WTC11 (cell line): Measurements from ENCODE around the gene TFAP2D. TPM values are rescaled to one million over a fixed set of nuclear protein-coding genes. Genes with fewer than 3 reads are reported as not detected.

Source experiments
- ATAC-seq: fragments of 200-7000 bp; cut with Tn5 transposase; 2 replicates; pipeline ENCODE4 v1.10.0; 2021; ENCODE audit warnings: mild to moderate bottlenecking, moderate library complexity
- CTCF ChIA-PET: fragments of 300-600 bp; sonication (Branson Sonifier 250); formaldehyde crosslinking; loops from one replicate; lab custom pipeline; 2021; ENCODE audit warnings: antibody characterized with exemption; lab: Charles Lee
- POLR2A ChIA-PET: fragments of 350-600 bp; sonication (Branson Sonifier 250); formaldehyde crosslinking; loops from one replicate; lab custom pipeline; 2021; ENCODE audit warnings: antibody characterized with exemption; lab: Charles Lee
- DNase-seq: peaks from one replicate; pipeline ENCODE4 v3.0.0; 2021; ENCODE audit warnings: low spot score
- H3K27ac Mint-ChIP-seq: 2 replicates; pipeline ENCODE4 v1.8.0; 2021; ENCODE audit warnings: mixed read lengths
- H3K27me3 Mint-ChIP-seq: 2 replicates; pipeline ENCODE4 v1.8.0; 2021; ENCODE audit warnings: low read depth, mild to moderate bottlenecking, moderate library complexity, mixed read lengths
- H3K36me3 Mint-ChIP-seq: 2 replicates; pipeline ENCODE4 v1.8.0; 2021; ENCODE audit warnings: mixed read lengths
- H3K4me1 Mint-ChIP-seq: 2 replicates; pipeline ENCODE4 v1.8.0; 2022; ENCODE audit warnings: mixed read lengths
- H3K4me3 Mint-ChIP-seq: 2 replicates; pipeline ENCODE4 v1.8.0; 2021; ENCODE audit warnings: mild to moderate bottlenecking, moderate library complexity, mixed read lengths
- H3K9me3 Mint-ChIP-seq: 2 replicates; pipeline ENCODE4 v1.8.0; 2021; ENCODE audit warnings: mixed read lengths
- CBFB ChIP-seq: sonication (generic); formaldehyde crosslinking; IDR thresholded peaks from 2 replicates; pipeline ENCODE4 v1.8.1; 2022; ENCODE audit warnings: mild to moderate bottlenecking, low read depth, missing genetic modification reagents
- CREB1 ChIP-seq: sonication (generic); formaldehyde crosslinking; IDR thresholded peaks from 2 replicates; pipeline ENCODE4 v1.8.0; 2023; ENCODE audit warnings: mild to moderate bottlenecking, missing genetic modification reagents
- ESRRA ChIP-seq: sonication (generic); formaldehyde crosslinking; IDR thresholded peaks from 2 replicates; pipeline ENCODE4 v1.8.1; 2022; ENCODE audit warnings: mild to moderate bottlenecking, missing genetic modification reagents, borderline replicate concordance
- FOXJ3 ChIP-seq: sonication (generic); formaldehyde crosslinking; IDR thresholded peaks from 2 replicates; pipeline ENCODE4 v1.9.0; 2021; ENCODE audit warnings: missing genetic modification reagents, mild to moderate bottlenecking, borderline replicate concordance
- FOXP1 ChIP-seq: sonication (generic); formaldehyde crosslinking; IDR thresholded peaks from 2 replicates; pipeline ENCODE4 v1.8.0; 2022; ENCODE audit warnings: missing genetic modification reagents, mild to moderate bottlenecking, moderate library complexity, borderline replicate concordance
- GRHL2 ChIP-seq: fragments of 250-450 bp; sonication (Bioruptor Pico); IDR thresholded peaks from 2 replicates; pipeline ENCODE4 v1.8.0; 2022; ENCODE audit warnings: mild to moderate bottlenecking, moderate library complexity; ENCODE audit not compliant: insufficient replicate concordance, severe bottlenecking
- HMGA2 ChIP-seq: fragments of 250-450 bp; sonication (Bioruptor Pico); IDR thresholded peaks from 2 replicates; pipeline ENCODE4 v1.4.0; 2021; ENCODE audit warnings: mild to moderate bottlenecking, moderate library complexity
- JAZF1 ChIP-seq: fragments of 250-450 bp; sonication (Bioruptor Pico); IDR thresholded peaks from 2 replicates; pipeline ENCODE4 v1.9.0; 2021; ENCODE audit warnings: moderate library complexity, mild to moderate bottlenecking, inconsistent platforms
- NFE2L1 ChIP-seq: sonication (generic); formaldehyde crosslinking; IDR thresholded peaks from 2 replicates; pipeline ENCODE4 v1.8.1; 2023; ENCODE audit warnings: missing genetic modification reagents
- NR1H2 ChIP-seq: sonication (generic); formaldehyde crosslinking; IDR thresholded peaks from 2 replicates; pipeline ENCODE4 v1.9.0; 2021; ENCODE audit warnings: mild to moderate bottlenecking, moderate library complexity, missing genetic modification reagents
- SOX15 ChIP-seq: fragments of 250-450 bp; sonication (Bioruptor Pico); IDR thresholded peaks from 2 replicates; pipeline ENCODE4 v1.9.0; 2021; ENCODE audit warnings: mild to moderate bottlenecking
- TCF7 ChIP-seq: sonication (generic); formaldehyde crosslinking; IDR thresholded peaks from 2 replicates; pipeline ENCODE4 v1.8.0; 2022; ENCODE audit warnings: mild to moderate bottlenecking, low read depth, missing genetic modification reagents, moderate library complexity
- ZNF138 ChIP-seq: sonication (generic); formaldehyde crosslinking; conservative IDR thresholded peaks from 2 replicates; pipeline ENCODE4 v1.8.1; 2022; ENCODE audit warnings: mild to moderate bottlenecking, moderate library complexity, missing genetic modification reagents
- ZNF396 ChIP-seq: fragments of 250-450 bp; sonication (Bioruptor Pico); IDR thresholded peaks from 2 replicates; pipeline ENCODE4 v1.8.0; 2021; ENCODE audit warnings: mild to moderate bottlenecking, moderate library complexity, borderline replicate concordance
- total RNA-seq: library from RNA; stranded (reverse); gene quantifications from 3 replicates; pipeline ENCODE4 v1.2.3, GENCODE V29; 2021
- TF ChIP-seq, protein P1 (sequence below): sonication (generic); formaldehyde crosslinking; IDR thresholded peaks from 2 replicates; pipeline ENCODE4 v1.8.1; 2023; ENCODE audit warnings: mild to moderate bottlenecking, missing genetic modification reagents
- TF ChIP-seq, protein P2 (sequence below): sonication (generic); formaldehyde crosslinking; IDR thresholded peaks from 2 replicates; pipeline ENCODE4 v1.8.1; 2023; ENCODE audit warnings: mild to moderate bottlenecking, missing genetic modification reagents, moderate library complexity
- TF ChIP-seq, protein P3 (sequence below): sonication (generic); formaldehyde crosslinking; IDR thresholded peaks from 2 replicates; pipeline ENCODE4 v1.8.1; 2022; ENCODE audit warnings: mild to moderate bottlenecking, missing genetic modification reagents, moderate library complexity, borderline replicate concordance
- TF ChIP-seq, protein P4 (sequence below): fragments of 250-450 bp; sonication (Bioruptor Pico); IDR thresholded peaks from 2 replicates; pipeline ENCODE4 v1.9.0; 2021; ENCODE audit warnings: mild to moderate bottlenecking
- TF ChIP-seq, protein P5 (sequence below): fragments of 200-600 bp; IDR thresholded peaks from 2 replicates; pipeline ENCODE4 v1.8.0; 2022; ENCODE audit warnings: antibody characterized with exemption
- TF ChIP-seq, protein P6 (sequence below): sonication (generic); formaldehyde crosslinking; IDR thresholded peaks from 2 replicates; pipeline ENCODE4 v1.8.1; 2023; ENCODE audit warnings: mild to moderate bottlenecking, missing genetic modification reagents

Gene TFAP2D
- total RNA-seq, 1 experiment from 2014 or later: not detected

DNA sequence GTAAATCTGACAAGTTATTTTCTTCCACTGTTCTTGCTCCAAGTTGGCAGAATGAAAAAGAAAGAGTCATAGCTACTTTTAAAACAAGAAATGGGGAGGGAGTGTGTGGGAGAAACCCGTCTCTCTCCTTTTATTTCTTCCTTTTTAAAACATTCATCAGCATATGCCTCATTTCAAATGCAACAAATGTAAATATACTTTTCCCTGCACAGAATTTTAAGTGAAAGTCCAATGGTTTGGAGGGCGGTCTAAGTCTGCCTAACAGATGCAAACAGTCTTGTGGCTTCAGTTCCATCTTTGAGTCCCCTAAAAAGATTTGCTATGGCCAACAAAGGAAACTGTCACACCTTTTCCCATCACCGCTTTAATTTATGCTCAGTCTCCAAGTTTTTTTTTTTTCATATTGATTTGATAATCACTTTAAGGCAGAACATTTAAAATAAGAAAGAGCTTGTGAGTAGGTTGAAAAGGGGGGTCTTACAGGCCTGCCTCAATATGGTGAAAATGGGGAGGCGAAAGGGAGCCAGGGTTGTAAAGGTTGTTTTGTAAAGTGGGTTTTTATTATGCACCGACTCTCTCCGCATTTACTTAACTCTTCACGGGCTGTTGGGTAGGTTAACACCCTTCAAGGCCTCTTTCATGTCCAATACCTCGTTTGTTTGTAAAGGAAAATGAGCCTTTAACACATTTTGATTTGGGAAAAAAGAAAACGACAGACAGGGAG is 4.6 kb downstream of the TFAP2D start:
- no peak for TF ChIP-seq NFE2L1
- TF ChIP-seq NR1H2 (CRISPR knock-in tag): no peak
- TF ChIP-seq, protein P1, sequence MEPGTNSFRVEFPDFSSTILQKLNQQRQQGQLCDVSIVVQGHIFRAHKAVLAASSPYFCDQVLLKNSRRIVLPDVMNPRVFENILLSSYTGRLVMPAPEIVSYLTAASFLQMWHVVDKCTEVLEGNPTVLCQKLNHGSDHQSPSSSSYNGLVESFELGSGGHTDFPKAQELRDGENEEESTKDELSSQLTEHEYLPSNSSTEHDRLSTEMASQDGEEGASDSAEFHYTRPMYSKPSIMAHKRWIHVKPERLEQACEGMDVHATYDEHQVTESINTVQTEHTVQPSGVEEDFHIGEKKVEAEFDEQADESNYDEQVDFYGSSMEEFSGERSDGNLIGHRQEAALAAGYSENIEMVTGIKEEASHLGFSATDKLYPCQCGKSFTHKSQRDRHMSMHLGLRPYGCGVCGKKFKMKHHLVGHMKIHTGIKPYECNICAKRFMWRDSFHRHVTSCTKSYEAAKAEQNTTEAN (CRISPR knock-in tag): no peak
- TF ChIP-seq, protein P2, sequence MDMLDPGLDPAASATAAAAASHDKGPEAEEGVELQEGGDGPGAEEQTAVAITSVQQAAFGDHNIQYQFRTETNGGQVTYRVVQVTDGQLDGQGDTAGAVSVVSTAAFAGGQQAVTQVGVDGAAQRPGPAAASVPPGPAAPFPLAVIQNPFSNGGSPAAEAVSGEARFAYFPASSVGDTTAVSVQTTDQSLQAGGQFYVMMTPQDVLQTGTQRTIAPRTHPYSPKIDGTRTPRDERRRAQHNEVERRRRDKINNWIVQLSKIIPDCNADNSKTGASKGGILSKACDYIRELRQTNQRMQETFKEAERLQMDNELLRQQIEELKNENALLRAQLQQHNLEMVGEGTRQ: no peak
- TF ChIP-seq, protein P3, sequence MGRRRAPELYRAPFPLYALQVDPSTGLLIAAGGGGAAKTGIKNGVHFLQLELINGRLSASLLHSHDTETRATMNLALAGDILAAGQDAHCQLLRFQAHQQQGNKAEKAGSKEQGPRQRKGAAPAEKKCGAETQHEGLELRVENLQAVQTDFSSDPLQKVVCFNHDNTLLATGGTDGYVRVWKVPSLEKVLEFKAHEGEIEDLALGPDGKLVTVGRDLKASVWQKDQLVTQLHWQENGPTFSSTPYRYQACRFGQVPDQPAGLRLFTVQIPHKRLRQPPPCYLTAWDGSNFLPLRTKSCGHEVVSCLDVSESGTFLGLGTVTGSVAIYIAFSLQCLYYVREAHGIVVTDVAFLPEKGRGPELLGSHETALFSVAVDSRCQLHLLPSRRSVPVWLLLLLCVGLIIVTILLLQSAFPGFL: no peak
- TF ChIP-seq ZNF396 (CRISPR knock-in tag): no peak
- TF ChIP-seq ESRRA: no peak
- TF ChIP-seq TCF7 (CRISPR knock-in tag): no peak
- TF ChIP-seq, protein P4, sequence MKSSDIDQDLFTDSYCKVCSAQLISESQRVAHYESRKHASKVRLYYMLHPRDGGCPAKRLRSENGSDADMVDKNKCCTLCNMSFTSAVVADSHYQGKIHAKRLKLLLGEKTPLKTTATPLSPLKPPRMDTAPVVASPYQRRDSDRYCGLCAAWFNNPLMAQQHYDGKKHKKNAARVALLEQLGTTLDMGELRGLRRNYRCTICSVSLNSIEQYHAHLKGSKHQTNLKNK (CRISPR knock-in tag): no peak
- TF ChIP-seq, protein P5, sequence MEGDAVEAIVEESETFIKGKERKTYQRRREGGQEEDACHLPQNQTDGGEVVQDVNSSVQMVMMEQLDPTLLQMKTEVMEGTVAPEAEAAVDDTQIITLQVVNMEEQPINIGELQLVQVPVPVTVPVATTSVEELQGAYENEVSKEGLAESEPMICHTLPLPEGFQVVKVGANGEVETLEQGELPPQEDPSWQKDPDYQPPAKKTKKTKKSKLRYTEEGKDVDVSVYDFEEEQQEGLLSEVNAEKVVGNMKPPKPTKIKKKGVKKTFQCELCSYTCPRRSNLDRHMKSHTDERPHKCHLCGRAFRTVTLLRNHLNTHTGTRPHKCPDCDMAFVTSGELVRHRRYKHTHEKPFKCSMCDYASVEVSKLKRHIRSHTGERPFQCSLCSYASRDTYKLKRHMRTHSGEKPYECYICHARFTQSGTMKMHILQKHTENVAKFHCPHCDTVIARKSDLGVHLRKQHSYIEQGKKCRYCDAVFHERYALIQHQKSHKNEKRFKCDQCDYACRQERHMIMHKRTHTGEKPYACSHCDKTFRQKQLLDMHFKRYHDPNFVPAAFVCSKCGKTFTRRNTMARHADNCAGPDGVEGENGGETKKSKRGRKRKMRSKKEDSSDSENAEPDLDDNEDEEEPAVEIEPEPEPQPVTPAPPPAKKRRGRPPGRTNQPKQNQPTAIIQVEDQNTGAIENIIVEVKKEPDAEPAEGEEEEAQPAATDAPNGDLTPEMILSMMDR: no peak
- TF ChIP-seq GRHL2 (CRISPR knock-in tag): no peak
- TF ChIP-seq, protein P6, sequence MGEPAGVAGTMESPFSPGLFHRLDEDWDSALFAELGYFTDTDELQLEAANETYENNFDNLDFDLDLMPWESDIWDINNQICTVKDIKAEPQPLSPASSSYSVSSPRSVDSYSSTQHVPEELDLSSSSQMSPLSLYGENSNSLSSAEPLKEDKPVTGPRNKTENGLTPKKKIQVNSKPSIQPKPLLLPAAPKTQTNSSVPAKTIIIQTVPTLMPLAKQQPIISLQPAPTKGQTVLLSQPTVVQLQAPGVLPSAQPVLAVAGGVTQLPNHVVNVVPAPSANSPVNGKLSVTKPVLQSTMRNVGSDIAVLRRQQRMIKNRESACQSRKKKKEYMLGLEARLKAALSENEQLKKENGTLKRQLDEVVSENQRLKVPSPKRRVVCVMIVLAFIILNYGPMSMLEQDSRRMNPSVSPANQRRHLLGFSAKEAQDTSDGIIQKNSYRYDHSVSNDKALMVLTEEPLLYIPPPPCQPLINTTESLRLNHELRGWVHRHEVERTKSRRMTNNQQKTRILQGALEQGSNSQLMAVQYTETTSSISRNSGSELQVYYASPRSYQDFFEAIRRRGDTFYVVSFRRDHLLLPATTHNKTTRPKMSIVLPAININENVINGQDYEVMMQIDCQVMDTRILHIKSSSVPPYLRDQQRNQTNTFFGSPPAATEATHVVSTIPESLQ (CRISPR knock-in tag): no peak
- no peak for TF ChIP-seq HMGA2 (CRISPR knock-in tag)
- TF ChIP-seq SOX15: no peak
- no peak for TF ChIP-seq CREB1 (CRISPR knock-in tag)
- TF ChIP-seq, all 79 proteins: peak for 0
- Mint-ChIP-seq H3K27ac (no peak overlapping the region), H3K9me3 (no peaks in the 10 kb centered on the region), H3K4me3 (no peak overlapping the region), H3K4me1 (peaks cover 55% of the 10 kb centered on the region), H3K36me3 (no peaks in the 10 kb centered on the region), H3K27me3 (peaks cover 100% of the 10 kb centered on the region)
- CTCF ChIA-PET: no interaction called here
- ATAC-seq (peak; percentile 7; the same call in 1 of the 2 replicates), DNase-seq (no peak)
- POLR2A ChIA-PET: no interaction called here

DNA sequence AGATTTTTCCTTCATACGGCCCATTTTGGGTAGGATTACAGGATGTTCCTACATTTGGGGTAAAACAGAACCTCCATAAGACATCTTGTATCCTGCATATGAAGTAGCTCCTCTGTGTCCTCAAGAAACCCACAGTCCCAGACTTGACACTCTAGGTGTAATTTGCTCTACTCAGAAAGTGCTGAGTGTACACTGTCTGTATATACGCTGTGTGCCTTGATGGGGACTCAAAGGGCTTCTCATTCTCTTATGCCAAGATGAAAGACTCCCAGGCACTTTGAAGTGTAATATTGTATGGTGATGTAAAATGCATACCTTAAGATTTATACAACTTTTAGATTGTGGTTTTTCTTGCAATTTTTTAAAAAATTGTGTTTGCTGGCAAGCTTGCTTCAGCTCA is 5.2 kb downstream of the TFAP2D start:
- ChIA-PET POLR2A (no interaction called here), CTCF (no interaction called here)
- no peak overlapping the region for H3K27ac Mint-ChIP-seq
- ATAC-seq (no peak), DNase-seq (no peak)
- H3K9me3 Mint-ChIP-seq: no peaks in the 10 kb centered on the region
- TF ChIP-seq FOXP1 (CRISPR knock-in tag) (no peak), FOXJ3 (CRISPR knock-in tag) (no peak), JAZF1 (no peak), ZNF138 (no peak), CBFB (CRISPR knock-in tag) (no peak)
- no peak overlapping the region for H3K4me3 Mint-ChIP-seq
- H3K36me3 Mint-ChIP-seq: no peaks in the 10 kb centered on the region
- H3K4me1 Mint-ChIP-seq: peaks cover 61% of the 10 kb centered on the region
- peaks cover 100% of the 10 kb centered on the region for H3K27me3 Mint-ChIP-seq
